H9 (cell line): ENCODE results near the gene HTR3D. TPM values are rescaled to one million over a fixed set of nuclear protein-coding genes. Genes with fewer than 3 reads are reported as not detected.

Experiments
- DNase-seq: peaks from one replicate; pipeline ENCODE4 v3.0.0-alpha.2; 2017
- H2AFZ ChIP-seq: one replicate; pipeline ENCODE4 v1.6.1; 2013; ENCODE audit warnings: mild to moderate bottlenecking, low read length, control low read depth, moderate library complexity
- H2AK5ac ChIP-seq: 2 replicates; pipeline ENCODE4 v1.6.1; 2013; ENCODE audit warnings: low read length, control low read depth, mixed read lengths; ENCODE audit not compliant: insufficient read length
- H2BK120ac ChIP-seq: one replicate; pipeline ENCODE4 v1.6.1; 2013; ENCODE audit warnings: low read depth, mild to moderate bottlenecking, low read length, control low read depth, inconsistent platforms; ENCODE audit not compliant: poor library complexity, severe bottlenecking
- H2BK12ac ChIP-seq: 2 replicates; pipeline ENCODE4 v1.6.1; 2013; ENCODE audit warnings: low read length, control low read depth, mixed read lengths, low read depth; ENCODE audit not compliant: insufficient read length
- H2BK15ac ChIP-seq: 2 replicates; pipeline ENCODE4 v1.6.1; 2013; ENCODE audit warnings: low read depth, low read length, control low read depth
- H2BK20ac ChIP-seq: one replicate; pipeline ENCODE4 v1.6.1; 2013; ENCODE audit warnings: low read depth, mild to moderate bottlenecking, low read length, control low read depth, inconsistent platforms; ENCODE audit not compliant: poor library complexity, severe bottlenecking
- H2BK5ac ChIP-seq: 2 replicates; pipeline ENCODE4 v1.6.1; 2013; ENCODE audit warnings: low read length, control low read depth, mixed read lengths; ENCODE audit not compliant: insufficient read length
- H3K14ac ChIP-seq: 2 replicates; pipeline ENCODE4 v1.6.1; 2013; ENCODE audit warnings: low read length, control low read depth; ENCODE audit not compliant: insufficient read depth
- H3K18ac ChIP-seq: 2 replicates; pipeline ENCODE4 v1.6.1; 2013; ENCODE audit warnings: low read depth, mild to moderate bottlenecking, mixed read lengths, low read length, control low read depth; ENCODE audit not compliant: insufficient read length
- H3K23ac ChIP-seq: 2 replicates; pipeline ENCODE4 v1.6.1; 2013; ENCODE audit warnings: low read length, control low read depth, mixed read lengths, low read depth; ENCODE audit not compliant: insufficient read length
- H3K23me2 ChIP-seq: 2 replicates; pipeline ENCODE4 v1.6.1; 2013; ENCODE audit warnings: low read depth, mild to moderate bottlenecking, mixed read lengths, low read length, control low read depth; ENCODE audit not compliant: insufficient read length, poor library complexity, severe bottlenecking
- H3K27ac ChIP-seq: 2 replicates; pipeline ENCODE4 v1.5.1; 2013; ENCODE audit warnings: low read length, control low read depth, mixed read lengths, low read depth; ENCODE audit not compliant: insufficient read length
- H3K27me3 ChIP-seq: 2 replicates; pipeline ENCODE4 v1.6.1; 2013; ENCODE audit warnings: low read length, control low read depth, inconsistent platforms; ENCODE audit not compliant: insufficient read depth
- H3K4ac ChIP-seq: 2 replicates; pipeline ENCODE4 v1.6.1; 2013; ENCODE audit warnings: low read depth, mild to moderate bottlenecking, control low read depth, inconsistent platforms, low read length, moderate library complexity
- H3K4me1 ChIP-seq: 2 replicates; pipeline ENCODE4 v1.6.1; 2013; ENCODE audit warnings: low read length, control low read depth, inconsistent platforms; ENCODE audit not compliant: insufficient read depth
- H3K4me2 ChIP-seq: 2 replicates; pipeline ENCODE4 v1.6.1; 2013; ENCODE audit warnings: low read length, control low read depth, mixed read lengths; ENCODE audit not compliant: insufficient read length, insufficient read depth
- H3K56ac ChIP-seq: 2 replicates; pipeline ENCODE4 v1.6.1; 2013; ENCODE audit warnings: low read depth, mild to moderate bottlenecking, mixed read lengths, low read length, control low read depth; ENCODE audit not compliant: insufficient read length
- H3K79me1 ChIP-seq: 2 replicates; pipeline ENCODE4 v1.6.1; 2013; ENCODE audit warnings: low read depth, mild to moderate bottlenecking, moderate library complexity, low read length, control low read depth, inconsistent platforms; ENCODE audit not compliant: insufficient read depth, poor library complexity, severe bottlenecking
- H3K79me2 ChIP-seq: 2 replicates; pipeline ENCODE4 v1.6.1; 2013; ENCODE audit warnings: low read length, control low read depth, inconsistent platforms; ENCODE audit not compliant: insufficient read depth
- H3K9ac ChIP-seq: 2 replicates; pipeline ENCODE4 v1.6.1; 2013; ENCODE audit warnings: low read length, control low read depth, mixed read lengths; ENCODE audit not compliant: insufficient read length; ENCODE audit errors: extremely low read depth
- H3K9me3 ChIP-seq: one replicate; pipeline ENCODE4 v1.6.1; 2013; ENCODE audit warnings: low read depth, low read length, inconsistent platforms; ENCODE audit not compliant: control insufficient read depth
- H3T11ph ChIP-seq: one replicate; pipeline ENCODE4 v1.6.1; 2013; ENCODE audit warnings: mild to moderate bottlenecking, low read length, control low read depth, inconsistent platforms
- H4K20me1 ChIP-seq: one replicate; pipeline ENCODE4 v1.6.1; 2013; ENCODE audit not compliant: control insufficient read depth, insufficient read length, insufficient read depth
- H4K5ac ChIP-seq: 2 replicates; pipeline ENCODE4 v1.6.1; 2013; ENCODE audit warnings: low read depth, mild to moderate bottlenecking, mixed read lengths, low read length, control low read depth; ENCODE audit not compliant: insufficient read length
- H4K8ac ChIP-seq: replicated peaks from 2 replicates; pipeline ENCODE4 v1.6.1; 2013; ENCODE audit warnings: low read length, control low read depth, mixed read lengths, low read depth; ENCODE audit not compliant: insufficient read length
- H4K91ac ChIP-seq: 2 replicates; pipeline ENCODE4 v1.6.1; 2013; ENCODE audit warnings: low read depth, mild to moderate bottlenecking, moderate library complexity, mixed read lengths, low read length, control low read depth; ENCODE audit not compliant: insufficient read length
- H3K27ac Mint-ChIP-seq, 3 experiments: 2 replicates in 2 of 3; 3 replicates in 1 of 3; pipeline ENCODE4 v1.8.0; 2020 to 2021; ENCODE audit warnings: mixed read lengths in 3 of 3, mild to moderate bottlenecking in 1 of 3, moderate library complexity in 1 of 3
- H3K27me3 Mint-ChIP-seq: 2 replicates; pipeline ENCODE4 v1.8.0; 2021; ENCODE audit warnings: low read depth, mild to moderate bottlenecking, moderate library complexity, mixed read lengths
- H3K36me3 Mint-ChIP-seq, 3 experiments: 2 replicates in 2 of 3; 3 replicates in 1 of 3; pipeline ENCODE4 v1.8.0; 2020 to 2021; ENCODE audit warnings: low read depth in 3 of 3, mixed read lengths in 3 of 3; ENCODE audit not compliant: insufficient read depth in 1 of 3
- H3K4me1 Mint-ChIP-seq, 2 experiments: 2 replicates each; pipeline ENCODE4 v1.8.0; 2020; ENCODE audit warnings: mixed read lengths in 2 of 2
- H3K4me3 Mint-ChIP-seq, 2 experiments: 2 replicates in 1 of 2; 3 replicates in 1 of 2; pipeline ENCODE4 v1.8.0; 2020 to 2021; ENCODE audit warnings: mild to moderate bottlenecking in 2 of 2, mixed read lengths in 2 of 2, moderate library complexity in 1 of 2
- H3K9me3 Mint-ChIP-seq, 2 experiments: 2 replicates in 1 of 2; 3 replicates in 1 of 2; pipeline ENCODE4 v1.8.0; 2020; ENCODE audit warnings: mild to moderate bottlenecking in 2 of 2, mixed read lengths in 2 of 2, moderate library complexity in 1 of 2
- CTCF ChIP-seq: fragments of 200-600 bp; sonication (generic); conservative IDR thresholded peaks from 3 replicates; pipeline ENCODE4 v1.8.0; 2021; ENCODE audit warnings: antibody characterized with exemption, mild to moderate bottlenecking
- WGBS: extraction: QIAGEN DNeasy Blood & Tissue Kit; methylation state at CpG from one replicate; pipeline ENCODE4 v1.1.7; 2013; ENCODE audit warnings: missing lambda C conversion rate, low lambda C conversion rate, mixed read lengths; ENCODE audit not compliant: insufficient read length; ENCODE audit errors: extremely low coverage; 5-methylcytosine and 5-hydroxymethylcytosine counted together
- total RNA-seq: library from RNA; stranded (reverse); gene quantifications from 2 replicates; pipeline ENCODE4 v1.2.1, GENCODE V29; 2021

HTR3D gene
- total RNA-seq, 1 experiment from 2014 or later: not detected

- H3K4ac ChIP-seq: no peak overlapping the region
- H3K23me2 ChIP-seq: no peaks in the 10 kb centered on the region
- no peaks in the 10 kb centered on the region for H3K79me1 ChIP-seq
- no peaks in the 10 kb centered on the region; a peak in 1 of 5 replicates for H3K9me3 Mint-ChIP-seq
- no peak overlapping the region for H3K23ac ChIP-seq
- no peaks in the 10 kb centered on the region for H4K20me1 ChIP-seq
- H3K56ac ChIP-seq: no peak overlapping the region
- no peak overlapping the region for H3K4me3 Mint-ChIP-seq
- no peak overlapping the region for H2BK12ac ChIP-seq
- H3K18ac ChIP-seq: no peak overlapping the region
- no peak overlapping the region for H2AK5ac ChIP-seq
- DNase-seq: no peak
- no peak for TF ChIP-seq CTCF
- H3K14ac ChIP-seq: no peak overlapping the region
- H3K79me2 ChIP-seq: no peaks in the 10 kb centered on the region
- no peaks in the 10 kb centered on the region for H3K27me3 ChIP-seq
- H3K27ac Mint-ChIP-seq: peak overlapping the region in 1 of 3 experiments; percentile 9; a peak in 1 of 7 replicates
- no peak overlapping the region for H3K27ac ChIP-seq
- H4K8ac ChIP-seq: no peak overlapping the region
- H3K9ac ChIP-seq: no peak overlapping the region
- WGBS: no CpG with 5 or more reads among the region's 5 CpGs
- H2BK20ac ChIP-seq: no peak overlapping the region
- H3K9me3 ChIP-seq: no peaks in the 10 kb centered on the region
- no peaks in the 10 kb centered on the region for H3K4me1 ChIP-seq
- H3K27me3 Mint-ChIP-seq: peaks cover 2% of the 10 kb centered on the region; the same call in 1 of the 2 replicates
- no peak overlapping the region for H2BK120ac ChIP-seq
- H4K91ac ChIP-seq: no peak overlapping the region
- no peak overlapping the region for H4K5ac ChIP-seq
- H3K4me2 ChIP-seq: no peak overlapping the region
- H3K36me3 Mint-ChIP-seq: no peaks in the 10 kb centered on the region; a peak in 2 of 7 replicates
- no peaks in the 10 kb centered on the region for H3K4me1 Mint-ChIP-seq
- H2AFZ ChIP-seq: no peak overlapping the region
- H3T11ph ChIP-seq: no peak overlapping the region
- H2BK15ac ChIP-seq: no peak overlapping the region
- H2BK5ac ChIP-seq: no peak overlapping the region
These were observed 14.5 kb downstream of the HTR3D start for GRCh38 chr3:184045995-184046394.
